Gastrocnemius medialis (tissue), 4 donors: Measurements from ENCODE around the gene GRAP2.

Experiments used
- POLR2A ChIP-seq, 2 donors: fragments of 450-650 bp; IDR thresholded peaks; one replicate each; pipeline ENCODE4 v1.6.1; 2017; ENCODE audit warnings: antibody characterized with exemption in 2 of 2, mild to moderate bottlenecking in 2 of 2, moderate library complexity in 2 of 2
- TF ChIP-seq, protein P1 (sequence below), 5 experiments: fragments of 450-650 bp in 3 of 5; fragments of 200-600 bp in 2 of 5; sonication (generic) in 2 of 5; IDR thresholded peaks in 4 of 5; conservative IDR thresholded peaks in 1 of 5; 1 replicate in 4 of 5; 2 replicates in 1 of 5; pipeline ENCODE4 v1.5.1; 2016 to 2019; ENCODE audit warnings: antibody characterized with exemption in 5 of 5, mild to moderate bottlenecking in 3 of 5, moderate library complexity in 3 of 5

DNA sequence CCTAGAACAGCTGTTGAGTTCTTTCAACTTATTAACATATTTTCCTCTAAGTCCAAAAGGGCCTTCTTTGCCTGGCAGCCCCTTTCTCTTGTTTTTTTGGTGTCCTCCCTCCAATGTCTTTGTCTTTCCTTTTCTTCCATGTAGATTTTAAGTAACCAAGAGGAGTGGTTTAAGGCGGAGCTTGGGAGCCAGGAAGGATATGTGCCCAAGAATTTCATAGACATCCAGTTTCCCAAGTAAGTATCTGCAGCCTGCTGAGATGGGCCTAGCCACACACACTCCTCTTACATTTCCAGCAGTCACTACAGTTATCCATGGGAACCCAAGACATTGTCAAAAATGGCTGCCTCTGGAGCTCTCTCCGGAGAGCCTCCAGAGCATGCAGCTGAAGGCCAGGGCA is 54.8 kb downstream of the GRAP2 start:
- TF ChIP-seq, protein P1, sequence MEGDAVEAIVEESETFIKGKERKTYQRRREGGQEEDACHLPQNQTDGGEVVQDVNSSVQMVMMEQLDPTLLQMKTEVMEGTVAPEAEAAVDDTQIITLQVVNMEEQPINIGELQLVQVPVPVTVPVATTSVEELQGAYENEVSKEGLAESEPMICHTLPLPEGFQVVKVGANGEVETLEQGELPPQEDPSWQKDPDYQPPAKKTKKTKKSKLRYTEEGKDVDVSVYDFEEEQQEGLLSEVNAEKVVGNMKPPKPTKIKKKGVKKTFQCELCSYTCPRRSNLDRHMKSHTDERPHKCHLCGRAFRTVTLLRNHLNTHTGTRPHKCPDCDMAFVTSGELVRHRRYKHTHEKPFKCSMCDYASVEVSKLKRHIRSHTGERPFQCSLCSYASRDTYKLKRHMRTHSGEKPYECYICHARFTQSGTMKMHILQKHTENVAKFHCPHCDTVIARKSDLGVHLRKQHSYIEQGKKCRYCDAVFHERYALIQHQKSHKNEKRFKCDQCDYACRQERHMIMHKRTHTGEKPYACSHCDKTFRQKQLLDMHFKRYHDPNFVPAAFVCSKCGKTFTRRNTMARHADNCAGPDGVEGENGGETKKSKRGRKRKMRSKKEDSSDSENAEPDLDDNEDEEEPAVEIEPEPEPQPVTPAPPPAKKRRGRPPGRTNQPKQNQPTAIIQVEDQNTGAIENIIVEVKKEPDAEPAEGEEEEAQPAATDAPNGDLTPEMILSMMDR (IDR thresholded peaks at IDR 0.05 in 4 of 5, conservative IDR thresholded peaks at IDR 0.05 in 1 of 5) = no peak
- TF ChIP-seq POLR2A (IDR thresholded peaks at IDR 0.05) = no peak
